NCI-H446 treated with DMSO at 0.1 percent for 48 hours (cell line): ENCODE measurements around the gene DYRK1A.
A peak's percentile ranks its signal among the peaks of the same experiment; 100 is the strongest.

Experiments used
- DNase-seq: peaks from one replicate; lab custom pipeline; 2025; lab: John Stamatoyannopoulos, UW

DYRK1A gene

GRCh38 chr21:37365517-37366481, 774 bp upstream of the DYRK1A start:
- DNase-seq: peak; percentile 16

- DNase-seq: no peak
These were observed 746 bp downstream of the DYRK1A start for GRCh38 chr21:37367336-37367702.

- DNase-seq: no peak
These were observed 1.3 kb downstream of the DYRK1A start for GRCh38 chr21:37367703-37368540.

DNA sequence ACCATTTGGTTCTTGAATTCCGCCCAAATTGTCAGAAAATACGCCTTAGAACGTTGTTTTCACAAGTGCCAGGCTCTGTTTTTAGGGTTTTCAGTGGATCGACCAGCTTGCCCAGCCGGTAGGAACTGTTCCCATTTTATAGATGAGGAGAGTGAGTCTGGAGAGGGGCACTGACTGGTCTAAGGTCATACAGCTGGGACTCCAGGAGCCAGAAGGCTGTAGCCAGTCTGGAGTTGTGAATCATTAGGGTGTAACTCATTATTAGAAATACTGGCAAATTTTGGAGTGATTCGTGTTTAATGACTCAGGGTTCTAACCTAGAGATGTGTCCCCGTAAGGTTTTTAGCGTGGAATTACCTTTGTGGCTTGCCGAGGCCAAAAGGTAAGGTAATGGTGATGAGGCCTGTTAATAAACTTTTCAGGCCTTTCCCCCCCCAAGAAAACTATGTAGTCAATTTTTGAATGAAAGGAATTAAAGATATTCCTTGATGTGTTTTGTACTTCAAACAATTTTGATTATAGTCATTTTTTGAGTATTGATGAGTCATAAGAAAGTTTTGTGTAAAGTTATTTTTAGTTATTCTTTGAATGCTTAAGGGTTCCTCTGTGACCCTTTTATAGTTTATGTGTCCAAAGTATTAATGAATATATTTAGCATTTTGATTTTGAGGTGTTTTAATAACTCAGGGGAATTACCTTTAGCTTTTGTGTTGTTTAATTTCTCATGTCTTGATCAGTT, 2.1 kb downstream of the DYRK1A start:
- DNase-seq: no peak

- DNase-seq: no peak
These were observed 2.8 kb downstream of the DYRK1A start for GRCh38 chr21:37369307-37369854.

GRCh38 chr21:37370152-37371040, 3.8 kb downstream of the DYRK1A start:
- no peak for DNase-seq

DNA sequence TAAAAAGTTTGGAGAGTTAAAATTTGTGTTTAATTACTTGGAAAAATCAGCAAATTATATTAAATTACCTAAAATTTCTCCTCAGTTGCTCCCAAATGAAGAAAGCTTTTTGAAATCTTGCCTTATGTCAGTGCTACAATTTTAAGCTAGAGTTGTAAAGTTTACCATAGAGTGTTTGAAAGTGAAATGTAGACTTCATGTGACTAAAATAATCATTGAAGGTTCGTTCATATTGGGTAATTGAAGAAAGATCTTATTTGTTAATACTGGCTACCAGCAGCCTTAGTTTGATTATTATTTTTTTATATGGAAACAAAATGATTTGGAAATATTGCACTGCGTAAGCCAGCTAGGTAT, 4.4 kb downstream of the DYRK1A start:
- DNase-seq: no peak

GRCh38 chr21:37372127-37372731, 5.7 kb downstream of the DYRK1A start:
- DNase-seq: no peak

GRCh38 chr21:37372951-37373350, 6.4 kb downstream of the DYRK1A start:
- no peak for DNase-seq

- no peak for DNase-seq
These were observed 7.0 kb downstream of the DYRK1A start for GRCh38 chr21:37373539-37373938.

DNA sequence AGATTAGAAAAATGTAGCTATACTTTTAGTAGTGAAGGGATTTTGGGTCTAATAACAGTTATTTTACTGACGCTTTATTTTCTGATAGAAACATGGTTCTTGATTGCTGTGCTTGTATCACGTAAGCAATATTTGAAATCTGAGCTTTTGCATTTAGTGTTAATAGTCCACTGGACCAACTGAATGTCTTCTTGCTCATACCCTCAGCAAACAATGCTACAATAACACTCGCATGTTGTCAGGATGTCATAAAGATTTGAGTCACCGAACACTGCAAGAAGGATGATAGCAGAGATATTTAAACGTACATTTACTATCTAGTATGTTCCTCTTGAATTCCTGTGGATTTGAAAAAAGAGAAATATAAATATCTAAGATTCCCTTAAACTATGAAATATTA, 7.5 kb downstream of the DYRK1A start:
- no peak for DNase-seq

GRCh38 chr21:37375866-37376574, 9.4 kb downstream of the DYRK1A start:
- no peak for DNase-seq

- DNase-seq: no peak
These were observed 12.1 kb downstream of the DYRK1A start for GRCh38 chr21:37378700-37379139.

- peak; percentile 49 for DNase-seq
These were observed 14.1 kb downstream of the DYRK1A start for GRCh38 chr21:37380349-37381323.

DNA sequence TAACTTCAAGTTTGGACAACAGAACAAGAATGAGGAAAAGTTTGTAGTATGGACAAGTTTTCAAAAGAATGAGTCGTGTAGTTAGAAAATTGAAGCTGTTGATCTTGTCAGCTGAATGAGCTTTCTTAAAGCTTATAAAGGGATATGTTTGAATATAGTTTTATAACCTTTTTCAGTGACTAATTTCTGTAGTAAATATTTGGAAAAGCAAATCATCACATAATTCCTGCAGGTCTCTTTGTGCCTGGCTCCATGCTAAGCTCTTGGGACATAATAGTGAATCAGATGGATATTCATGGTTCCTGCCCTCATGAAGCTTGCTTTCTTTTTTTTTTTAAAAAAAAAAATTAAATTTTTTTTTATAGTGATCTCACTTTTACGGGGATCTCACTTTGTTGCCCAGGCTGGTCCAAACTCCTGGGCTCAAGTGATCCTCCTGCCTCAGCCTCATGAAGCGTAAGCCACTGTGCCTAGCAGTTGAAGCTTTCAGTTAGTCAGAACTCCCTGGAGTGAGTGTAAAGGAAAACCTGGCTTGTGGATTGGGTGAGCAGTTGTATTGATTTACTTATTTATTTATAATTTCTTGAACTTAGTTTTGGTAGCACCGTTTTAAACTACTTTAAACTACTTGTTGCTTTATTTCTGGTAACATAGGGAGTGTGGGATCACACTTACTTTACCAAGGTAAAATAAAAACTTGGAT, 15.5 kb downstream of the DYRK1A start:
- DNase-seq: no peak

GRCh38 chr21:37383086-37383485, 16.5 kb downstream of the DYRK1A start:
- no peak for DNase-seq

DNA sequence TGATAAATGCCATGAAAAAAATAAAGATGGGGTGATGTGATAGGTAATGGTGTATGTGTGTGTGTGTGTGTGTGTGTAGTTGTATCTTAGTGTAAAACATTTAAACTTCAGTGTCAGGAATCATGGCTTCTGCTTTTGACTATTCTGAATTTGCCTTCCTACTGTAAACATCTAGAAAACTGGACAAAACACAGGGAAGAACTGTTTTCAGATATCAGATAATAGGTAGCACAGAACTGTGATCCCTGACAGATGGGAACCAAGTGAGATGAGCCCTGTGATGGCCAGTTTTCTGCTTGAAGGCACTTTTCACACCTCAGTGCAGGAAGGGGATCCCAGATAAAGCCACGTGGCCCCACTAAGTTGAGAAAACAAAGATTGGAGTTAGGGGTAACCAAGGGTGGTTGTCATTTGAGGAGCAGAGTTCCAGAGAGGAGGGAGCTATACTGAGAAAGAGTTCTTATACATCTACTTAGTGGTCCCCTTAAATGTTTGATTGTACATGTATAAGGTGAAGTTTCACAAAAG, 17.3 kb downstream of the DYRK1A start:
- DNase-seq: no peak

DNA sequence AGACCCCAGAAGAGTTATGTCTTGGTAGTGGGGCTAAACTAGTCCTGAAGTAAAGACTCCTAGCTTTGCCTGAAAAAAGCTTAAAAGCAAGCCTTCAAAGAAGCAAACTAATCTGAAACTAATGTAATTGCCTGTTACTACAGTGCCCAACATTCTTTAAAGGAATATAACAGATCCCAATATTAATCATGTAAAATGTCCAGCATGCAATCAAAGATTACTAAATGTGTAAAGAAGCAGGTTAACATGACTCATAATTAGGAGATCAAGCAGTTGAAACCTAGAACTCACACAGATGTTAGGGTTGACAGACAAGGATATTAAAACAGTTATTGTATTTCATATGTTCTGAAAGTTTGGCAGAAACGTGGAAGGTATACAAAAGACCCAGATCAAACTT, 17.8 kb downstream of the DYRK1A start:
- no peak for DNase-seq
